GM21447 (cell line): ENCODE measurements around the gene DOK5.
A peak's percentile ranks its signal among the peaks of the same experiment; 100 is the strongest.

Experiments used
- ATAC-seq: cut with Tn5 transposase; IDR thresholded peaks from one replicate; pipeline ENCODE4 v1.9.1; 2021; ENCODE audit not compliant: unreplicated experiment

DOK5 gene

GRCh38 chr20:54606380-54606779 is 131.0 kb downstream of the DOK5 start:
- no peak for ATAC-seq

- no peak for ATAC-seq
Measured at GRCh38 chr20:54608039-54608745, 132.8 kb downstream of the DOK5 start.

DNA sequence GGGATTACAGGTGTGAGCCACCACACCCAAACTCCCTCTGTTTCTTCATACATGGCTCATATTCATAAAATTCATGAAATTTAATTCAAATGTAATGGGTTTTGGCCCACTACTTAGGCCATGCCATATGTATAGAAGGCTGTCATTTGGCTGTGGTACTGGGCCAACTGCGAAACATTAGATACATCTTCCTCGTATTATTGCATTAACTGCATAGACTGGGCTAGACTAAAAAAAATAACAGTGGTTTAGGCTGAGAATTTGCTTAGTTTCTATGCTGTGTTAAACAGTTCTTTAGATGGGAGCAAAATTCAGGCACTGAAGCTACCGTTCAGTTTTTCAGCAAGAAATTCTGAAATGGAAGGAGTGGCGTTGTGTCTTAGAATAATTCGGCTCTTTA is 133.6 kb downstream of the DOK5 start:
- ATAC-seq = no peak

- no peak for ATAC-seq
Measured at GRCh38 chr20:54611708-54612412, 136.5 kb downstream of the DOK5 start.

DNA sequence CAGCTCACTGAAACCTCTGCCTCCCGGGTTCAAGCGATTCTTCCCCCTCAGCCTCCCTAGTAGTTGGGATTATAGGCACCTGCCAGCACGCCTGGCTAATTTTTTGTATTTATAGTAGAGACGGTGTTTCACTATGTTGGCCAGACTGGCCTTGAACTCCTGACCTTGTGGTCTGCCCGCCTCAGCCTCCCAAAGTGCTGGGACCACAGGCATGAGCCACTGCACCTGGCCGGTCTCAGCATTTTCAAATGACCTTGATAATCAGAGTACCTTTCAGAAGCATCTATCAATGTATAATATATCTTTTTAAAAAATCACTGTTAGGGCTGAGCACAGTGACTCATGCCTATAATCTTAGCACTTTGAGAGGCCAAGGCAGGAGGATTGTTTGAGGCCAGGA is 143.0 kb downstream of the DOK5 start:
- no peak for ATAC-seq

GRCh38 chr20:54619181-54619580 is 143.8 kb downstream of the DOK5 start:
- no peak for ATAC-seq

- no peak for ATAC-seq
Measured at GRCh38 chr20:54619682-54620081, 144.3 kb downstream of the DOK5 start.

- no peak for ATAC-seq
Measured at GRCh38 chr20:54620611-54621010, 145.2 kb downstream of the DOK5 start.

- ATAC-seq = no peak
Measured at GRCh38 chr20:54622333-54623295, 147.2 kb downstream of the DOK5 start.

GRCh38 chr20:54623991-54624569 is 148.7 kb downstream of the DOK5 start:
- no peak for ATAC-seq

GRCh38 chr20:54624706-54625390 is 149.5 kb downstream of the DOK5 start:
- no peak for ATAC-seq

GRCh38 chr20:54625497-54625896 is 150.1 kb downstream of the DOK5 start:
- ATAC-seq = no peak

- ATAC-seq = no peak
Measured at GRCh38 chr20:54626126-54626525, 150.7 kb downstream of the DOK5 start.

DNA sequence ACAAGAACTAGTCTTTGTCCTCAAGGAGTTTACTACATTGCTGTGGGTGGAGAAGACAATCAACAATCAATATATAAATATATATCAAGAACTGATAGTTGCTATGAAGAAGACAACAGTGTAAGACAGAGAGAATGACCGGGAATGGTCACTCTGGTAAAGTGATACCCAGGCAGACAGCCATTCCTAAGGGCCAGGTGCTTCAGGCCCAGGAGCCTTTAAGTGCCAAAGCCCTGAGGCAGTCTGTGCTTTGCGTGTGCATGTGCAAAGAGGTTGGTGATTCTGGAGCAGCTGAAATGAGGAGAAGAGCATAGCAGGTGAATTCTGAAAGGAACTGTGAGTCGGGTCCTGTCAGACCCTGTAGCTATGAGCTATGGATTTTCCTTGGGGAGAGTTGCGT is 154.2 kb downstream of the DOK5 start:
- ATAC-seq = no peak

DNA sequence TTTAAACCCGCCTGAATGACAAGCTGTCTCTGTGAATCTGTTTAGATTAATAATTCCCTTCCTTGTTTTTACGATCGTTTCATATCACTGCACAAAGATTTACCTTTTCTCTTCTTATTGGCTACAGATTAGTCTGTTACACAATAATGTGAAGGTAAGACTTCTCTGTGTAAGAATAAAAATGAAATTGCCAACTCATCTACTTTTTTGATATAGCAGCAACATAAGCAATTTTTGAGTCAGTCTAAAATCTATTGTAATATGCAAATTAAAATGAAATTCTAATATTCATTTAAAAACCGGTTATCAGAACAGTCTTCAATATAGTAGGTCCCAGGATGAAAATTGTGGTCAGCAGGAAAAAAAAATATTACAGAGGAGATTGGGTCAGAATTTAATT is 155.2 kb downstream of the DOK5 start:
- no peak for ATAC-seq

DNA sequence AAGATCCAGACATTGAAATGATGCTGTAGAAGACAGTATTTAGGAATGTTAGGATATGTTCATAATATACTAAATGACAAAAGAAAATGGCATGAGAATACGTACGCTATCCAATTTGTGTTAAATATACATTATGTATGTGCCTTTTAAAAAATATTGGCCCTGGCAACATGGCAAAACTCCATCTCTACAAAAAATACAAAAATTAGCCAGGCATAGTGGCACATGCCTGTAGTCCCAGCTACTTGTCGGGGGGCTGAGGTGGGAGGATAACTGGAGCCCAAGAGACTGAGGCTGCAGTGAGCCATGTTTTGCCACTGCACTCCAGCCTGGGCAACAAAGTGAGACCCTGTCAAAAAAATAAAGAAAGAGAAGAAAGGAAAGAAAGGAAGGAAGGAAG is 155.7 kb downstream of the DOK5 start:
- no peak for ATAC-seq

DNA sequence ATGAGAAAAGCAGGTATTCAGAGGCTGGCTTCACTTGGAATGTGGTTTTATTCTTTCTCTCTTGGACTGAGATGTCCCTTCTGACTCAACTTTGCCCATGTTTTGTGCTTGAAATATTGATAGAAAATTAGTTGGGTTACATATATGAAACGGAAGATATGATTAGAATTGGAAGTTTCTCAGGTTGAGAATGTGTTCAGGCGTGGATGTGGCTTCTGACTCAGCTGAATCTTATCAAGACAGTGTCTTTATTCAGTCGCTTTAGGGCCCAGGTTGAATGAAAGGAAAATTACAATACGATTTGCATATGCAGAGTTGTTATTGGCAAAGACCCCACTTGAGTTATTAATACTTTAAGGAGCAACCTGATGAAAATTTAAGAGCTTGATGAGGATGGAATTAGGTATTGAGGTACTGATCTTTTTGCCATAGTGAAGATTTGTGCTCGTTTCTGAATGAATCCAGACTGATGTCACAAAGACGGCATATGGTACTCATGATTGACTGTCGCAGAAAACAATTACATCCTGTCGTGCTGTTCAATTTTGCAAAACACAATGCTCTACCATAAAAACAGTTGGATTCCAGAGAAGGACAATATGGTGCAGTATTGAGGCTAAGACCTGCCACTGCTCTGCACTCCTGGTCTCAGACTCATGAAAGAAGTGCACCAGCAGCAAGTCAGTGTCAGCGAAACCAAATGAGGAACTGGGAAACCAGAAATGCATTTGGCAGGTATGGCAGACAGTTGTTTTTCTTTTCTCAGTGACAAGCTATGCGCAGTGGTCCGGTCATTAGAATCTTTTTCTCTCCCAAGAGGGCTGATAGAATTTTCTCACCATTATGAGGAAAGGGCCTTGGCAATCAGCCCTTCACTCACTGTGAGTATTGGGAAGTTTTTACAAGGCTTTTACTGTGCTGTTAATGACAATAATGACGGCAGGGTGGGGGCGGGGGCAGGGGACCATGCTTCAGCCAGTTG is 158.3 kb downstream of the DOK5 start:
- ATAC-seq = peak; percentile 98

GRCh38 chr20:54636575-54636974 is 161.2 kb downstream of the DOK5 start:
- ATAC-seq = no peak

DNA sequence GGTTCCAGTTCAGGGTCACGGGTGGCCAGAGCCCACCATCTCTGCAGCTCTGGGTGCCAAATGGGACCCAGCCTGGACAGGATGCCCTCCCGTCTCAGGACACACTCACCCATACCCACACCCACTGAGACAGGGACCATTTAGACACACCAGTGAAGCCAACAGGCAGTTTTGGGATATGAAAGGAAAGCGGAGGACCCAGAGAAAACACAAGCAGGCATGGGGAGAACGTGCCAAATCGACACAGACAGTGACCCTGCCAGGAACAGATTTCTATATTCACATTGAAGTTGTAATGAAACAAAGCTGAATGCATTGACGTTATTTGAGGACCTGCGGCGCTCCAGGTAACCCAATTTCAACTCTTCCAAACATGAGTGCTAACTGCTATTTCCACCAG is 164.5 kb downstream of the DOK5 start:
- ATAC-seq = no peak
